IMR-90 (cell line): Measurements from ENCODE around the gene KDM1A. TPM values are rescaled to one million over a fixed set of nuclear protein-coding genes. Genes with fewer than 3 reads are reported as not detected.

Source experiments
- ATAC-seq: fragments of 200-7000 bp; cut with Tn5 transposase; 2 replicates; pipeline ENCODE4 v1.9.1; 2020; ENCODE audit warnings: low read depth, mild to moderate bottlenecking, moderate library complexity
- BruUV-seq: library from RNA; stranded (reverse); fragments of 400-500 nt; replicated peaks from 2 replicates; lab custom pipeline; 2021; lab: Mats Ljungman, UMichigan
- CTCF ChIA-PET: fragments of 300-600 bp; formaldehyde crosslinking; extraction: SDS; loops from one replicate; lab custom pipeline; 2021; ENCODE audit warnings: antibody characterized with exemption; lab: Yijun Ruan, JAX
- POLR2A ChIA-PET: fragments of 300-600 bp; sonication (Branson Sonifier 250); formaldehyde crosslinking; loops from one replicate; lab custom pipeline; 2022; ENCODE audit warnings: antibody characterized with exemption; ENCODE audit not compliant: unreplicated experiment; lab: Charles Lee
- DNase-seq: peaks from one replicate; pipeline ENCODE4 v3.0.0; 2013
- H2AFZ ChIP-seq: replicated peaks from 2 replicates; pipeline ENCODE3; 2013; ENCODE audit warnings: low read length, mild to moderate bottlenecking; ENCODE audit not compliant: poor library complexity
- H2AK5ac ChIP-seq: 2 replicates; pipeline ENCODE4 v1.6.1; 2013; ENCODE audit warnings: low read depth, low read length, inconsistent platforms
- H2AK9ac ChIP-seq: replicated peaks from 2 replicates; pipeline ENCODE3; 2013; ENCODE audit warnings: mild to moderate bottlenecking, low read depth, low read length, moderate library complexity; ENCODE audit not compliant: poor library complexity
- H2BK120ac ChIP-seq: 2 replicates; pipeline ENCODE4 v1.6.1; 2013; ENCODE audit warnings: low read depth, low read length, inconsistent platforms
- H2BK15ac ChIP-seq: 3 replicates; pipeline ENCODE4 v1.6.1; 2013; ENCODE audit warnings: low read depth, low read length, inconsistent platforms
- H2BK20ac ChIP-seq: 2 replicates; pipeline ENCODE4 v1.6.1; 2013; ENCODE audit warnings: low read depth, mild to moderate bottlenecking, inconsistent platforms, low read length, moderate library complexity
- H2BK5ac ChIP-seq: 2 replicates; pipeline ENCODE4 v1.6.1; 2013; ENCODE audit warnings: mild to moderate bottlenecking, low read depth, low read length, inconsistent platforms; ENCODE audit not compliant: poor library complexity, severe bottlenecking
- H3K14ac ChIP-seq: replicated peaks from 2 replicates; pipeline ENCODE4 v1.6.1; 2013; ENCODE audit warnings: low read depth, low read length, inconsistent platforms
- H3K18ac ChIP-seq: 2 replicates; pipeline ENCODE4 v1.6.1; 2013; ENCODE audit warnings: low read depth, low read length, control low read depth
- H3K23ac ChIP-seq: 2 replicates; pipeline ENCODE4 v1.6.1; 2013; ENCODE audit warnings: low read depth, low read length, inconsistent platforms
- H3K27ac ChIP-seq: 2 replicates; pipeline ENCODE4 v1.5.1; 2013; ENCODE audit warnings: mild to moderate bottlenecking, control low read depth, low read length; ENCODE audit not compliant: insufficient read depth
- H3K27me3 ChIP-seq: 2 replicates; pipeline ENCODE4 v1.6.1; 2013; ENCODE audit warnings: low read length; ENCODE audit not compliant: control insufficient read depth, insufficient read depth
- H3K36me3 ChIP-seq: 2 replicates; pipeline ENCODE4 v1.6.1; 2013; ENCODE audit warnings: low read length, mixed read lengths; ENCODE audit not compliant: control insufficient read depth, insufficient read depth
- H3K4ac ChIP-seq: 2 replicates; pipeline ENCODE4 v1.6.1; 2013; ENCODE audit warnings: low read depth, low read length, inconsistent platforms
- H3K4me1 ChIP-seq: 2 replicates; pipeline ENCODE4 v1.6.1; 2013; ENCODE audit warnings: low read length, mixed read lengths; ENCODE audit not compliant: control insufficient read depth, insufficient read depth
- H3K4me2 ChIP-seq: 2 replicates; pipeline ENCODE4 v1.6.1; 2013; ENCODE audit warnings: low read depth, mild to moderate bottlenecking, control low read depth, low read length, moderate library complexity
- H3K4me3 ChIP-seq: 2 replicates; pipeline ENCODE4 v1.5.1; 2013; ENCODE audit warnings: low read depth, mild to moderate bottlenecking, control low read depth, low read length, moderate library complexity; ENCODE audit not compliant: insufficient read depth
- H3K56ac ChIP-seq: 2 replicates; pipeline ENCODE4 v1.6.1; 2013; ENCODE audit warnings: low read length, inconsistent platforms; ENCODE audit not compliant: insufficient read depth; ENCODE audit errors: extremely low read depth
- H3K79me1 ChIP-seq, 2 experiments: 2 replicates each; pipeline ENCODE4 v1.6.1; 2013; ENCODE audit warnings: low read length in 2 of 2, inconsistent platforms in 1 of 2, low read depth in 1 of 2
- H3K9ac ChIP-seq: 2 replicates; pipeline ENCODE4 v1.6.1; 2013; ENCODE audit warnings: low read depth, low read length, control low read depth
- H3K9me1 ChIP-seq: 2 replicates; pipeline ENCODE4 v1.6.1; 2013; ENCODE audit warnings: low read length, inconsistent platforms; ENCODE audit not compliant: insufficient read depth
- H3K9me3 ChIP-seq: 2 replicates; pipeline ENCODE4 v1.6.1; 2013; ENCODE audit warnings: low read length; ENCODE audit not compliant: control insufficient read depth, insufficient read depth
- H4K20me1 ChIP-seq: 2 replicates; pipeline ENCODE4 v1.6.1; 2013; ENCODE audit warnings: low read length, inconsistent platforms; ENCODE audit not compliant: insufficient read depth
- H4K5ac ChIP-seq: 2 replicates; pipeline ENCODE4 v1.6.1; 2013; ENCODE audit warnings: mild to moderate bottlenecking, low read depth, low read length, control low read depth
- H4K8ac ChIP-seq, 2 experiments: 2 replicates each; pipeline ENCODE4 v1.6.1; 2013; ENCODE audit warnings: low read depth in 2 of 2, low read length in 2 of 2, control low read depth in 1 of 2, inconsistent platforms in 1 of 2
- H4K91ac ChIP-seq: 2 replicates; pipeline ENCODE4 v1.6.1; 2013; ENCODE audit warnings: low read depth, low read length, inconsistent platforms; ENCODE audit not compliant: insufficient read depth
- CEBPB ChIP-seq: IDR thresholded peaks from 2 replicates; pipeline ENCODE4 v1.6.1; 2012; ENCODE audit warnings: low read depth, low read length, improper control_type of control experiment
- SMC3 ChIP-seq: fragments of 150-350 bp; IDR thresholded peaks from 2 replicates; pipeline ENCODE4 v1.6.1; 2016; ENCODE audit warnings: low read depth, mild to moderate bottlenecking, antibody characterized with exemption, low read length, moderate library complexity
- WGBS, 2 experiments: methylation state at CpG; one replicate each; pipeline versions ENCODE4 v1.1.5 to v1.1.7; 2013; ENCODE audit warnings: missing lambda C conversion rate in 2 of 2; ENCODE audit not compliant: insufficient read length in 1 of 2; ENCODE audit errors: extremely low coverage in 2 of 2; 5-methylcytosine and 5-hydroxymethylcytosine counted together
- dilution Hi-C: fragments of 300-500 bp; cut with HindIII; formaldehyde crosslinking; loops from one replicate; pipeline ENCODE4 v1.14.3; 2018; ENCODE audit warnings: low sequenced_read_pairs; ENCODE audit not compliant: unreplicated experiment
- in situ Hi-C: fragments of 300-500 bp; cut with MboI; formaldehyde crosslinking; loops from 3 replicates; pipeline ENCODE4 v1.14.3; 2019; ENCODE audit warnings: low sequenced_read_pairs, inconsistent platforms, mixed read lengths
- intact Hi-C: fragments of 100-400 bp; cut with micrococcal nuclease; formaldehyde crosslinking; loops from 2 replicates; pipeline ENCODE4 v1.10.0; 2022
- polyA plus RNA-seq, 3 experiments: library from polyadenylated mRNA; depleted of rRNA; stranded (reverse); fragments of >200 nt; gene quantifications; 2 replicates each; pipeline ENCODE4 v1.2.3, GENCODE V29; 2012; ENCODE audit warnings: low replicate concordance in 1 of 3
- total RNA-seq: library from RNA; depleted of rRNA; stranded (reverse); fragments of >200 nt; gene quantifications from 2 replicates; pipeline ENCODE4 v1.2.3, GENCODE V29; 2012
- TF ChIP-seq, protein P1 (sequence below): fragments of 150-350 bp; IDR thresholded peaks from 2 replicates; pipeline ENCODE4 v1.6.1; 2017; ENCODE audit warnings: mild to moderate bottlenecking, antibody characterized with exemption, low read length, low read depth

KDM1A gene
- total and polyA plus RNA-seq, 2 of the 4 experiments (the other 2 are of a cell fraction) = 58.7 to 104 TPM

DNA sequence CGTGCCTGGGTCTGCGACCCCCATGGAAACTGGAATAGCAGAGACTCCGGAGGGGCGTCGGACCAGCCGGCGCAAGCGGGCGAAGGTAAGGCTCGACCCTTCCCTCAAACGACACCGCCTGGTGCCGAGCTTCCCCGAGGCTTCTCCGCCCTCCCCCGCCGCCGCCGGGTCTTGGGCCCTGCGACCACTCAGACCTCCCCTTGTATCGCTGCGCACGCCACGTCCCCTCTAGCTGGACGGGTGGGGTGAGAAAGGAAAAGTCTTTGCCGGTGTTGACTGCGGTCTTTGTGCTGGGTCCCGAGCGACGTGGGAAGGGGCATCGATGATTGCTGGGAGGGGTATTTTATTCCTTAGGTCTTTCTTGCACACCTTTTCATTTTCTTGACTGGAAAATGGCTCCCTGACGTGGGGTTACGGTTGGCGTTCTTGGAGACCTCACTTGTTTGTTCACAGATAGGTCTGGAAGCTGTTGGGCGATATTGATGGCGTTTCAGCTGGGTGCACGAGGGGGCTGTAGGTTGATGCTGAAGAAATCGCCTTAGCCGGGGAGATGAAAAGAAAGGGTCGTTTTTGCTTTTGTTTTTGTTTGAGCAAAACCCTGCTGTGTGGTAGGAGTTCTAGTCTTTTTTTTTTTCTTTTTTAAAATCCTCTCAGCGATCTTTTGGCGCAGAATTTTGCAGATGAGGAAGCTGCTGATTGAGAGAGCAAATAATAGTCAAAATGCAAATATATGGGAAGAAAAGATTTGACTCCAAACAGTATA is 776 bp downstream of the KDM1A start:
- H2BK15ac ChIP-seq = no peak overlapping the region
- peak overlapping the region; percentile 84 for H3K4ac ChIP-seq
- no peaks in the 10 kb centered on the region for H3K27me3 ChIP-seq
- H3K4me2 ChIP-seq = peak overlapping the region; percentile 98
- no peak overlapping the region; the same call in 1 of the 2 replicates for H4K5ac ChIP-seq
- no peak overlapping the region for H2BK20ac ChIP-seq
- peak overlapping the region; percentile 5 to 77; a peak in 2 of 4 replicates for H4K8ac ChIP-seq
- H3K4me1 ChIP-seq = peaks cover 2% of the 10 kb centered on the region; the same call in 1 of the 2 replicates
- ChIA-PET POLR2A (interaction anchor here (0.7 kb wide), 1 partner anchor 619 kb away, joined by 22 read pairs; no protein-coding TSS in a partner anchor), CTCF (no interaction called here)
- peak overlapping the region; percentile 55 for H2BK5ac ChIP-seq
- H3K18ac ChIP-seq = peak overlapping the region; percentile 0; the same call in 1 of the 2 replicates
- DNase-seq (peak; percentile 40), ATAC-seq (peak; percentile 16)
- 0 out of 2 replicates have a peak overlapping the region, but pooled peaks have one; percentile 36 for H2BK120ac ChIP-seq
- H4K20me1 ChIP-seq = peaks cover 41% of the 10 kb centered on the region
- dilution Hi-C loops = no loop called here
- peak overlapping the region; percentile 88 for H3K9ac ChIP-seq
- H3K79me1 ChIP-seq = peaks cover 0 to 42% of the 10 kb centered on the region in 2 experiments; a peak in 2 of 4 replicates
- peak overlapping the region; percentile 62 for H2AK5ac ChIP-seq
- peak overlapping the region; percentile 84 for H3K14ac ChIP-seq
- peak overlapping the region; percentile 59 for H3K4me3 ChIP-seq
- peak overlapping the region; percentile 90 for H2AFZ ChIP-seq
- no peaks in the 10 kb centered on the region for H3K9me1 ChIP-seq
- WGBS, 2 experiments = 2% methylated on average over 9 of the region's 42 CpGs; no CpG with 5 or more reads in 1 of the 2 experiments
- H4K91ac ChIP-seq = peak overlapping the region; percentile 48; the same call in 1 of the 2 replicates
- peak overlapping the region; percentile 95 for H3K23ac ChIP-seq
- peak overlapping the region; percentile 21 for H2AK9ac ChIP-seq
- no peaks in the 10 kb centered on the region for H3K9me3 ChIP-seq
- TSS peak; percentile 38 for BruUV-seq
- H3K27ac ChIP-seq = peak overlapping the region; percentile 67
- intact Hi-C loops = loop anchor here (2.0 kb wide), 1 partner anchor 17 kb away; no protein-coding TSS in a partner anchor
- TF ChIP-seq CEBPB (no peak), SMC3 (no peak)
- TF ChIP-seq, protein P1, sequence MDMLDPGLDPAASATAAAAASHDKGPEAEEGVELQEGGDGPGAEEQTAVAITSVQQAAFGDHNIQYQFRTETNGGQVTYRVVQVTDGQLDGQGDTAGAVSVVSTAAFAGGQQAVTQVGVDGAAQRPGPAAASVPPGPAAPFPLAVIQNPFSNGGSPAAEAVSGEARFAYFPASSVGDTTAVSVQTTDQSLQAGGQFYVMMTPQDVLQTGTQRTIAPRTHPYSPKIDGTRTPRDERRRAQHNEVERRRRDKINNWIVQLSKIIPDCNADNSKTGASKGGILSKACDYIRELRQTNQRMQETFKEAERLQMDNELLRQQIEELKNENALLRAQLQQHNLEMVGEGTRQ = no peak
- H3K36me3 ChIP-seq = no peaks in the 10 kb centered on the region
- peak overlapping the region; percentile 66; the same call in 1 of the 2 replicates for H3K56ac ChIP-seq
- in situ Hi-C loops = no loop called here
